HG03066 (cell line): ENCODE results near the gene GLI2.

Experiments used
- ATAC-seq: cut with Tn5 transposase; IDR thresholded peaks from one replicate; pipeline ENCODE4 v1.9.1; 2021; ENCODE audit warnings: low read depth; ENCODE audit not compliant: unreplicated experiment

The GLI2 gene

GRCh38 chr2:120735746-120736170 is at the start of gene GLI2:
Gene GLI2 (plus strand): TSS chr2:120735868. CDS start chr2:120797321, 61,453 bp downstream.
- ATAC-seq: no peak

- no peak for ATAC-seq
These were observed 49.7 kb upstream of the GLI2 start for GRCh38 chr2:120685974-120686297.

- ATAC-seq: no peak
These were observed 49.0 kb upstream of the GLI2 start for GRCh38 chr2:120686511-120687168.

- no peak for ATAC-seq
These were observed 48.5 kb upstream of the GLI2 start for GRCh38 chr2:120687210-120687609.

- no peak for ATAC-seq
These were observed 45.1 kb upstream of the GLI2 start for GRCh38 chr2:120690521-120690920.

- no peak for ATAC-seq
These were observed 44.3 kb upstream of the GLI2 start for GRCh38 chr2:120691410-120691809.

- no peak for ATAC-seq
These were observed 43.0 kb upstream of the GLI2 start for GRCh38 chr2:120692691-120693090.

GRCh38 chr2:120693121-120693520 is 42.5 kb upstream of the GLI2 start:
- ATAC-seq: no peak

GRCh38 chr2:120694034-120694433 is 41.6 kb upstream of the GLI2 start:
- no peak for ATAC-seq

GRCh38 chr2:120697471-120697870 is 38.2 kb upstream of the GLI2 start:
- ATAC-seq: no peak

- ATAC-seq: no peak
These were observed 36.4 kb upstream of the GLI2 start for GRCh38 chr2:120699292-120699691.

- no peak for ATAC-seq
These were observed 35.0 kb upstream of the GLI2 start for GRCh38 chr2:120700659-120701058.

- no peak for ATAC-seq
These were observed 34.6 kb upstream of the GLI2 start for GRCh38 chr2:120701096-120701495.

GRCh38 chr2:120701499-120701898 is 34.2 kb upstream of the GLI2 start:
- no peak for ATAC-seq

GRCh38 chr2:120702061-120702460 is 33.6 kb upstream of the GLI2 start:
- no peak for ATAC-seq

GRCh38 chr2:120702801-120703200 is 32.9 kb upstream of the GLI2 start:
- no peak for ATAC-seq

- no peak for ATAC-seq
These were observed 32.2 kb upstream of the GLI2 start for GRCh38 chr2:120703330-120703994.

GRCh38 chr2:120704696-120705095 is 31.0 kb upstream of the GLI2 start:
- ATAC-seq: no peak

GRCh38 chr2:120707816-120708215 is 27.9 kb upstream of the GLI2 start:
- ATAC-seq: no peak

- ATAC-seq: no peak
These were observed 26.6 kb upstream of the GLI2 start for GRCh38 chr2:120708944-120709607.

GRCh38 chr2:120709608-120710041 is 26.0 kb upstream of the GLI2 start:
- ATAC-seq: no peak

GRCh38 chr2:120710256-120710655 is 25.4 kb upstream of the GLI2 start:
- ATAC-seq: no peak
